ENCODE measurements around the gene CCDC122.
"Not testable (repeated sequence)": the region's sequence is repeated elsewhere in the genome, so short reads cannot be mapped to it uniquely, and the experiment has no call there.

Gene CCDC122

GRCh38 chr13:43876366-43876765, 3.2 kb downstream of the CCDC122 start:
- DNase-seq = no peak

DNA sequence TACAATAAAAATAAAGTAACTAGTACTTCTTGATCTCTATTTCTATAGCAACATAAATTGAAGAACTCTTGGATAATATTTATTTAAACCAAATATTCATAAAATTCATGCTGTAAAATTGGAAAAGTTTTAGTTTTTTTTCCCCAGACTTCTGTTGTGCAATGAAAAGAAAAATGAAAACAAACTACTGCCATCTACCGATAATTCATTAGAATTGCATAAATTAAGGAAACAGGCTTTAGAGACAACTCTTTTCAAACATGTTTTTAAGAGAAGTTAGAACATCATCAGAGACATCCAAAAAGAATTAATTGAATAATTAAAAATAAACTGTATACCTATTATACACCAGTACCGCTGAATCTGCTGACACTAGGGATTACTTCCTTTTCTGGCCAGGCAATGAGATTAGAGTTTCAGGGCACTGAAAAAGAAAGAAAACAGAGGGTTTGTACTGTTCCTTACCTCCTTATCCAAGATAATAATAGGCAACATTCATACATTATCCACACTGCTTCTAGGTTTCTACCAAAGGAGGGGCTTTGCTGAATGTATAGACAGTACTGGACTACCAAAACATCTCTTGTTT, 4.9 kb downstream of the CCDC122 start:
- peak; percentile 9 for DNase-seq

DNA sequence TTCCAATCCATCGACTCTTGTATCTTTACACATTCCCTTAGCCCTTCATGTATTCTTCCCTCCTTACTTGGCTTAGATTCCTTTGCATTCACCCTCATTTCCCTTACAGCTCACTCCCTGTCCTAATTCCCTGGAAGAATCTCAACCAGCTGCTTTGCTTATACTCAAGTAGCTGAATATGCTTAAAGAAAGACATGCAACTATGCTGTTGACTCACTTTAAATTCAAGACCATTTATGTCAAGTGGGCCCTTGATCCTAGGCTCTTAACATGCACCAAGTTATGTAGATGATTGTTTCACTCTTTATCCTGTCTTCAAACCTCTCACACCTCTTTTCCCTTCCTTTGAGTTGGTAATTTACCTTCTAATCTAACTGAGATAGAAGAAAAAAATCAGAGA, 7.4 kb downstream of the CCDC122 start:
- DNase-seq = no peak

DNA sequence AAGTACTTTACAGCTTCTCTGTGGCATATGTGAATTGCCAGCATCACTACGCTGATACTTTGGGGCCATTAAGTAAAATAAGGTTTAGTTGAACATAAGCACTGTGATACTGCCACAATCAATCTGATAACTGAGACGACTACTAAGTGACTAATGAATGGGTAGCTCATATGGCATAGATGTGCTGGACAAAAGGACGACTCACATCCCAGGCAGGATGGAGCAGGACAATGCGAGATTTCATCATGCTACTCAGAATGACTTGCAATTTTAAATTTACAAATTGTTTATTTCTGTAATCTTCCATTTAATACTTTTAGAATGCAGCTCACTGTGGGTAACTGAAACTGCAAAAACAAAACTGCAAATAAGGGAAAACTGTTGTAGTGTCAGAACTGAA, 13.6 kb downstream of the CCDC122 start:
- no peak for DNase-seq

- no peak for DNase-seq
Measured at GRCh38 chr13:43864921-43865320, 14.6 kb downstream of the CCDC122 start.

DNA sequence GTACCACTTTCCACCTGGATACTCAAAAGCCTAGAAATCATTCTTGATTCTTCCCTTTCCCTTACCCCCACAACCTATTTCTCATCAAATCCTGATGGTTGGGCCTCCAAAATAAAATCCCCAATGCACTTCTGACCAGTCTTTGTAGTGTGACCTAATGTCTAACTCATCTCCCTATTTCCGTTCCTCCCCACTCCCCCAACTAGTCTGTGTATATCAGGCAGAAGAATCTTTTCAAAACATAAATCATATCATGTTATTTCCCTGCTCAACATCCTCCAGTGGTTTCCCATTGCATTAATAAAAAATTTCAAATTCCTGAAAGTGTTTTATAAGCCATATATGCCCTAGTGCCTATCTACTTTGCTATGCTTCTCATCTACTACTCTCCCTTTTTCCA, 17.7 kb downstream of the CCDC122 start:
- DNase-seq = no peak

GRCh38 chr13:43852923-43853404, 26.6 kb downstream of the CCDC122 start:
- DNase-seq = no peak

DNA sequence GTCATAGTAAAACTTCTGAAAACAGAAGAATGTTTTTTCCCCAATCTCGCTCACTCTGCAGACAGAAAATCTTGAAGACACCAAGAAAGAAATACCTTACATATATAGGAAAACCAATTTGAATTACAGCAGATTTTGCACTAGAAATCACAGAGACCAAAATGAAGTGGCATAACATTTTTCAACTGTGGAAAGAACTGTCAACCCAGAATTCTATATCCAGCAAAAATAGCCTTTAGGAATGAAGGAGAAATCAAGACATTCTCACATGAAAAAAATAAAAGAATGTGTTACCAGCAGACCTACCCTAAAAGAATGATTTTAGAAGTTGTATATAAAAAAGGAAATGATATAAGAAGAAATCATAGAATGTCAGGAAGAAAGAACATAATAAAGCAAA, 28.7 kb downstream of the CCDC122 start:
- no peak for DNase-seq

DNA sequence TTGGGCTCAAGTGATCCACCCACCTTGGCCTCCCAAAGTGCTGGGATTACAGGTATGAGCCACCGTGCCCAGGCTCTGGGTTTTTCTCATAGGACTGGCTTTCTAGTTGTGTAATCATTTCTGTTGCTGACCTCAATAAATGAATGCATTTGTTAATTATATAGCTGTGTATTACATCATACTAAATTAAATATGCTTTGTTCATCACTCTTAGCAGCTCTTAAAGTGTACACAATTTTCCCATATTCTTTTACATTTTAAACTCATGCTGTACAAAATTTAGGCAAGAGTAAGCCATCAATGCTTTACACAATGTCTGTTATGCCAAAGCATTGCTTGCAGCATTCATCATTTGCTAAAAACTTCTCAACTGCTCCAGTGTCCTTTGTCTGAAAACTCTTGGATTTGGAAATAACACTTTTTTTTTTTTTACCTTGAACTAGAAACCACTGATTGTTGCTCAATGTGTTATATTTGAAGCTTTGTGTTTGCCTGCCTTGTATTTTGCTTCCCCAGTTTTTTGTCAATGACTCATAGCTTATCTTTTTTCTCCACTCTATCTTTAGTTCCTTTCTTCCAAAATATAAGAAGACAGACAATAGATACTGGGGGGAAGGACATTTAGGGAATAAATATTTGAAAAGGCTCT, 31.4 kb downstream of the CCDC122 start:
- no peak for DNase-seq

DNA sequence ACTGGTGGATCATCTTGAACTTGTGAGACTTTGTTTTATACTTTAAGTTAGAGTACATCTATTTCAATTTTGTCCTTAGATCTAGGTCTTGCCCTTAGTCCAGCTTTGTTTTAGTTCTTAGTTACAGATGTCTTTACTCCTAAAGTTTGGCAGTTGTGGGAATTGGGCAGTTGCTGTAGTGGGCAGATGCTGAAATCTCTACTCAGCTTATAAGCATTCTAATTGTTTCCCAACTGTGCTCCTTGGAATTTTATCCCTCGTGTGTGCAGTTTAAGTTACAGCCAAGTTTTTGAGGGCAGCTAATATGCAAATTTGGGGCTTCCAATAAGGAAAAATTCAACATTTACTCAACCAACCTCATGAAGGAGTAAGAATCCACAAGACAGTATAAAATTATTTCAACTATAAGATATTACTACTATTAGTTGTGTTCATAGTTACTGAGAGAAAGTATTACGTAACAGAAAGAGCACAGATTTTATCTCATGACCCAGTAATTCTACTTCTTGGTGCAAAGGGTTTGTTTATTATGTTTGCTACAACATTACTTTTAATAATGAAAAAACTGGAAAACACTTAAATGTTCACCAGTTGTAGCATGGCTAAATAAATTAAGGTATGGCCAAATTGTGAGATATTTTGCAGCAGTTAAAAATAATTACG, 32.9 kb downstream of the CCDC122 start:
- no peak for DNase-seq

DNA sequence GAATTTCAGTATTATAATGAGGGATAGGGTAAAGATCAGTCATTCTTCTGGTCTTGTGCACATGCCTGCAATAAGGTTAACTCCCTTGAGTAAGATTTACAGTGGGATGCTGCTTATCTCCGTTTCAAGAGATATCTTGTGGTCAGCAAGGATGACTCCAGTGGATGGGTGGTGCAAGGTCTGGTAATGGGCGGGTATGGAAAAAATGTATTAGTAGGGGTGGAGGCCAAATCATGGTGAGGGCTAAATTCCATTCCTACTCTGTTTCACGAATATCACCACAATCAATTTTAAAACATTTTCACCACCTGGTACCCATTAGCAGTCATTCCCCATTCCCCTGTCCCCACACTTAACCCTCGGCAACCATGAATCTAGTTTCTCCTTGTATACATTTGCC, 40.6 kb downstream of the CCDC122 start:
- DNase-seq = no peak

GRCh38 chr13:43835701-43836100, 43.8 kb downstream of the CCDC122 start:
- no peak for DNase-seq

DNA sequence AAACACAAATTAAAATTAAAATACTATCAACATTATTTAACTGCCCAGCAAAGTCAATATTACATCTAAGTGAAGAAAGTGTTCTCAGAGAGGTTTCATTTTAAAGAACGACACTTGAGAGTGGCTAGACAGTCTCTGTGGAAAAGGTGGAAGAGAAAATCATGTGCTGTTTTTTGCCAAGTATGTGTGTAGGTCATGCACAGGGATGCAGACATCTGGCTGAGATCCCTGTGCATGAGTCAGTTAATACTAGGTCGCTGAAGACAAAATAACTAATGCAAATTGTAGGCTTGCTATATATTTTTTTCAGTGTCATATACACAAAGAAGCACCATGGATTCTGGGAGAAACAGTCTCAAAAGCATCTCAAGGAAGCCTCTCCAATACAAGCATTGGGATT, 48.5 kb downstream of the CCDC122 start:
- DNase-seq = no peak

DNA sequence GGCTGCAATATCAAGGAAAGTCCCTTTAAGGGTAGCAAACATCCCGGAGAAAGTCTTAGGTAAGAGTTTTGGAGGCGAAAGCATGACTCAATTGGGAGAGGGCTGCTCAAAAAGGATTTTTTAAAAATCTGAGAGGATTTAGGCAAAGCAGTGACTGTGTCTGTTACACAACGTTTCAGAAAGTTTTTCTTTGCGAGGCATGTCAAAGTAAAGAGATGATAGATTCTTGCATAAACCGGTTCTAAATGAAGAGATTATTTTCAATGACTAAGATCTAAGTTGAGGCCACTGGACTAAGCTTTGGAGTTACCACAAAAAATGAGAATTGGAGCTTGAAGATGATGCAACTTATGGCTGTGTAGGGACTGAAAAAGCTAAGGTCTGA, 49.1 kb downstream of the CCDC122 start:
- no peak for DNase-seq

DNA sequence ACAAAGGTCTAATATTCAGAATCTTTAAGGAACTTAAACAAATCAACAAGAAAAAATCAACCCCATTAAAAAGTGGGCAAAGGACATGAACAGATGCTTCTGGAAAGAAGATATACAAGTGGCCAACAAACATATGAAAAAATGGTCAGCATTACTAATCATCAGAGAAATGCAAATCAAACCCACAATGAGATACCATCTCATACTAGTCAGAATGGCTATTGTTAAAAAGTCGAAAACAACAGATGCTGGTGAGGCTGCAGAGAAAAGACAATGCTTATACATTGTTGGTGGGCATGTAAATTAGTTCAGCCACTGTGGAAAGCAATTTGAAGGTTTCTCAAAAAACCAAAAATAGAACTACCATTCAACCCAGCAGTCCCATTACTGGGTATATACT, 54.9 kb downstream of the CCDC122 start:
- DNase-seq = not testable (repeated sequence)

DNA sequence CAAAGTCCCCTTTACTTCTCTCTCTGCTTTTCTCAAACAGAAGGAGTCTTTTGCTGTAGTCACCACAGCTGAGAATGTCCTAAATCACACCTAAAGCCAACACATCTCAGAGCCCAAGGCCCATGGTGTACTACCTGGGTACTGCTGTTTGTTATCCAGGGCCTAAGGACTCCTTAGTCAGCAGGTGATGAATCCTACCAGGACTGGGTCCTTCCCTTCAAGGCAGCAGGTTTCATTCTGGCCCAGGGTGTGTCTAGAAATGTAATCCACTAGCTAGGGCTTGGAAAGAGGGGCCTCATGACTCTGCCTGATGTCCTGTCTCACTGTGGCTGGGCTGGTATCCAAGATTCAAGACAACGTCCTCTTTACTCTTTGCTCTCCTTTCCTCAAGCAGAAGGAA, 56.6 kb downstream of the CCDC122 start:
- no peak for DNase-seq

- no peak for DNase-seq
Measured at GRCh38 chr13:43816401-43816889, 63.1 kb downstream of the CCDC122 start.

DNA sequence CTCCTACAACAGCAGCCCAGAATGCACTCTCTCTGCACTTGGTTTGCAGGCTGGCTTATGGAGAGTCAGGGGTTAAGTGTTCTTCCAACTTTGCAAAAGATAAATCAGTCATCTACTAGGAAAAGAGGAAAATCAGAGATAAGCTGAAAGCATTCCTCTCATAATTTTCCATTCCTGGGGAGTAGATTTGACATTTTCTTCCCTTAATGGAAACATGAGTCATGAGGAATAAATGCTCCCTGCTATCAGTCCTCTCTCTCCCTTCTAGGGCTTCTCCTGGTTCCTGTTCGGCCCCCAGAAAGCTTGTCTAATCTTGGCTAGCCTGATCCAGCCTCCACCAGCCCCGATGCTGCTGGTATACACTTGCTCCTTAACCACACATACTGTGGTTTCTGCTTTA, 64.3 kb downstream of the CCDC122 start:
- DNase-seq = no peak

GRCh38 chr13:43808676-43809075, 70.9 kb downstream of the CCDC122 start:
- no peak for DNase-seq

- DNase-seq = no peak
Measured at GRCh38 chr13:43805681-43806128, 73.8 kb downstream of the CCDC122 start.

DNA sequence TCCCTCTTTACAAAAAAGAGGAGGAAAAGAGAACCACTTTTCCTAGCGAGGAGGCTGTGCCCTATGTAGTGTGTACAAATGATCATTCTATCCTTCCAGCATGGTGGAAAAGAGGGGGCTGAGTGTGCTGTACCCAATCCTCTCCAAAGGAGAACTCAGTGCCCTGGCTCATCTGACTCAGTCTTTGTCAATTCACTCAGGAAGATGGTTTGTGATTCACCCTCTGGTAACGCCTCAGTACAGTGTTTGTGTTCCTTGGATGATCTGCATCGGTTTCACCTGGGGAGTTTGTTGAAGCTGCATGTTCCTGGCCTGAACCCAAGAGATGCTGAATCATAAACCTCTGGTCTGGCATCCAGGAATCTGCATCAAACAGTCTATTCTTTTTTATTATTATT, 74.5 kb downstream of the CCDC122 start:
- no peak for DNase-seq

DNA sequence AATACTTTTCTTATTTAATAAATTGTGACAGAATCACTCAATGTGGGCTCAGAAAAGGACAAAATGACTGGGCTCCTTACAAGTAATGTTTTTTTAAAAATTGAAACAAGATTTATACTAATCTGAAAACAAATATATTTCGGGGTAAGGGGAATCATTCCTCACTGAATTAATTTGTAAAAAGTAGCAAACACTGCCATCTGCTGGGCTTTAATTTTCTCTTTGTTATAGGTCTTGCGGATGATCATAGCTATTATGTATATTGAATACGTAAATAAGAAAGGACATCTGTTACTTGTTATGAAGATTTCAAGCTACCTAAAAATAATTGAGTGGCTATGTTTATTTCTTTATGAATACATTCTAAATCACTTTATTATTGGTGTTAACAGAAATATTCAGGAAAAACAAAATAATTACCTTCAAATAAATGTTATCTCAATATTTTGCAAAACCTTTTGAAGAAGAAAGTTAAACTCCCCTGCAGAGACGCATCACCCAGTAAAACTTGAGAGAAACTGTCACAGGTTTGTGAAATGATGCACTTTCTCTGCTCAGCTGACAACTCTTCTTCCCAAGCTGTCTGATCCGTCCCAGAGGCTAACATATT, 75.0 kb downstream of the CCDC122 start:
- peak; percentile 38 for DNase-seq

DNA sequence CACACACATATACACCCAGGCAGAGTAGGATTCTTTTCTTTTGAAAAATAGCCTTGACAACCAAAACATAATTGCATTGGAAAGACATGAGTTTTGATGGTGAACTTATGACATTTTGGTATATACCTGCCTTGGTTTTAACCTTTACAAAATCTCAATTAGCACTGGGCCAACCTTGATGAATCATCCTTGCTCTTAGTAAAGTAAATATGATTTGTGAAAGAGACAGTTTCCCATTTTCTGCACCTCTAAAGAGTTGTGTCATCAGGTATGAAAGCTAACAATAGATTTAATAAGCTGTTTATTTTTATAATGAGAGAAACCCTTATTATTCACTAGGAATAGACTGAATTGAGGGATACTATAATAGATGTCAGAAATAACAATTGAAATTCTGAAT, 77.0 kb downstream of the CCDC122 start:
- DNase-seq = no peak

DNA sequence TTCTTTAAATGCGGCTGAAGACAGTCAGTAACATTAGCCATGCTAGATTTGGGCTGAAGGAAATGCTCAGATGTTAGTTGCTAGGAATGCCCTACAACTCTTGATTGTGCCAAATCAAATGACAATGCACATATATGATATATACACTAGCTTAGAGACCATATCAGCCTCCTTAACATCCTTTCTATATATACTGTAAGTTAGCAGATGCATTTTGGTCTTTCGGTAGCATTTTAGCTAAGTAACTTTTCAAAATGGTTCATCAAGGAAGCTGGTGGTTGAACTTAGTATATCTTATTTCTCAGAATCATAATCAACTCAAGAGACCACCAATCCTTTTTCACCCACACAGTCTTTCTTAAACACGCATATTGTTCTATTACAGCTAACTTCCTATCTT, 78.7 kb downstream of the CCDC122 start:
- no peak for DNase-seq
